ENCODE results near the gene CGNL1. TPM values are rescaled to one million over a fixed set of nuclear protein-coding genes. Genes with fewer than 3 reads are reported as not detected.

The CGNL1 gene
- total and polyA plus RNA-seq, 10 of the 15 experiments (the other 5 are each of a cell fraction or from before 2014, with no cell fraction given) = under 0.01 to 0.27 (median 0.04) TPM; not detected in 3

DNA sequence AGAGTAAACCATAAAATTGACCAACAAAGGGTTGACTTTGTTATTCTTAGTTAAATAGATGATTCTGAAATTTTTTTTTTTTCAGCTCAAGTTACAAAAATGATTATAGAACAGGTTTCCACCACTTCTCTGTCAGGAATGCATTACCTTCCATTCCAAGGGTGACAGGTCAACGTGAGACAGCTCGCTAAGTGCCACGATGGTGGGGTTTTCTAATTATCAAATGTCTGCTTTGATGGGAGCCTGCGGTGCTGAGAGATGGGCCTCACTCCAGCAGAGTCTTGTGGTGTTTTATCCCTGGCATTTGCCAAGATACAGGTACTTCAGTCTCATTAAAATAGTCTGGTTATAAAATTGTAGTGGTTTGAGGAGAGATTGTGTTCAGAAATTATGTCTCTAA, 80.3 kb downstream of the CGNL1 start (continued):
- TF ChIP-seq, protein P1, sequence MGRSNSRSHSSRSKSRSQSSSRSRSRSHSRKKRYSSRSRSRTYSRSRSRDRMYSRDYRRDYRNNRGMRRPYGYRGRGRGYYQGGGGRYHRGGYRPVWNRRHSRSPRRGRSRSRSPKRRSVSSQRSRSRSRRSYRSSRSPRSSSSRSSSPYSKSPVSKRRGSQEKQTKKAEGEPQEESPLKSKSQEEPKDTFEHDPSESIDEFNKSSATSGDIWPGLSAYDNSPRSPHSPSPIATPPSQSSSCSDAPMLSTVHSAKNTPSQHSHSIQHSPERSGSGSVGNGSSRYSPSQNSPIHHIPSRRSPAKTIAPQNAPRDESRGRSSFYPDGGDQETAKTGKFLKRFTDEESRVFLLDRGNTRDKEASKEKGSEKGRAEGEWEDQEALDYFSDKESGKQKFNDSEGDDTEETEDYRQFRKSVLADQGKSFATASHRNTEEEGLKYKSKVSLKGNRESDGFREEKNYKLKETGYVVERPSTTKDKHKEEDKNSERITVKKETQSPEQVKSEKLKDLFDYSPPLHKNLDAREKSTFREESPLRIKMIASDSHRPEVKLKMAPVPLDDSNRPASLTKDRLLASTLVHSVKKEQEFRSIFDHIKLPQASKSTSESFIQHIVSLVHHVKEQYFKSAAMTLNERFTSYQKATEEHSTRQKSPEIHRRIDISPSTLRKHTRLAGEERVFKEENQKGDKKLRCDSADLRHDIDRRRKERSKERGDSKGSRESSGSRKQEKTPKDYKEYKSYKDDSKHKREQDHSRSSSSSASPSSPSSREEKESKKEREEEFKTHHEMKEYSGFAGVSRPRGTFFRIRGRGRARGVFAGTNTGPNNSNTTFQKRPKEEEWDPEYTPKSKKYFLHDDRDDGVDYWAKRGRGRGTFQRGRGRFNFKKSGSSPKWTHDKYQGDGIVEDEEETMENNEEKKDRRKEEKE (IDR thresholded peaks at IDR 0.05) = no peak
- TF ChIP-seq KAT2A (conservative IDR thresholded peaks at IDR 0.05; ENCODE audit: control insufficient read depth, low read depth, low read length) (no peak), SREBF1 (IDR thresholded peaks at IDR 0.05; ENCODE audit: low read length) (no peak), NR2F1 (conservative IDR thresholded peaks at IDR 0.05) (no peak)
- TF ChIP-seq, protein P2, sequence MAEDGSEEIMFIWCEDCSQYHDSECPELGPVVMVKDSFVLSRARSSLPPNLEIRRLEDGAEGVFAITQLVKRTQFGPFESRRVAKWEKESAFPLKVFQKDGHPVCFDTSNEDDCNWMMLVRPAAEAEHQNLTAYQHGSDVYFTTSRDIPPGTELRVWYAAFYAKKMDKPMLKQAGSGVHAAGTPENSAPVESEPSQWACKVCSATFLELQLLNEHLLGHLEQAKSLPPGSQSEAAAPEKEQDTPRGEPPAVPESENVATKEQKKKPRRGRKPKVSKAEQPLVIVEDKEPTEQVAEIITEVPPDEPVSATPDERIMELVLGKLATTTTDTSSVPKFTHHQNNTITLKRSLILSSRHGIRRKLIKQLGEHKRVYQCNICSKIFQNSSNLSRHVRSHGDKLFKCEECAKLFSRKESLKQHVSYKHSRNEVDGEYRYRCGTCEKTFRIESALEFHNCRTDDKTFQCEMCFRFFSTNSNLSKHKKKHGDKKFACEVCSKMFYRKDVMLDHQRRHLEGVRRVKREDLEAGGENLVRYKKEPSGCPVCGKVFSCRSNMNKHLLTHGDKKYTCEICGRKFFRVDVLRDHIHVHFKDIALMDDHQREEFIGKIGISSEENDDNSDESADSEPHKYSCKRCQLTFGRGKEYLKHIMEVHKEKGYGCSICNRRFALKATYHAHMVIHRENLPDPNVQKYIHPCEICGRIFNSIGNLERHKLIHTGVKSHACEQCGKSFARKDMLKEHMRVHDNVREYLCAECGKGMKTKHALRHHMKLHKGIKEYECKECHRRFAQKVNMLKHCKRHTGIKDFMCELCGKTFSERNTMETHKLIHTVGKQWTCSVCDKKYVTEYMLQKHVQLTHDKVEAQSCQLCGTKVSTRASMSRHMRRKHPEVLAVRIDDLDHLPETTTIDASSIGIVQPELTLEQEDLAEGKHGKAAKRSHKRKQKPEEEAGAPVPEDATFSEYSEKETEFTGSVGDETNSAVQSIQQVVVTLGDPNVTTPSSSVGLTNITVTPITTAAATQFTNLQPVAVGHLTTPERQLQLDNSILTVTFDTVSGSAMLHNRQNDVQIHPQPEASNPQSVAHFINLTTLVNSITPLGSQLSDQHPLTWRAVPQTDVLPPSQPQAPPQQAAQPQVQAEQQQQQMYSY (CRISPR knock-in tag; IDR thresholded peaks at IDR 0.05) = no peak

DNA sequence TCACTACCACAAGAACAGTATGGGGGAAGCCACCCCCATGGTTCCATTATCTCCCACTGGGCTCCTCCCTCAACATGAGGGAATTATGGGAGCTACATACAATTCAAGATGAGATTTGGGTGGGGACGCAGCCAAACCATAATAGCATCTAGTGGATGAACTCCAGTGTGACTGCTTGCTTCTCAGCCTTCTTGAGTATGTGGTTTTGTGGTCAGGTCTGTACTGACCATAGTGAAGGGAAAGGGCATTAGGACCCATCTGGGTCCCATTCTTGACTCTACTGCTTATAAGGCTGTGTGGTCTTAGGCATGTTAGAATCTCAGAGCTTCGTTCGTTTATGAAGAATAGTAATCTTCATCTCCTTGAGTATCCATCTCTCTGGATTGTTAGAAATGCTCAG, 81.4 kb downstream of the CGNL1 start:
- no peak overlapping the region for H3K9ac ChIP-seq (ENCODE audit: control insufficient read depth, insufficient read depth, low read length)
- WGBS (ENCODE audit: insufficient coverage, insufficient replicate concordance, low lambda C conversion rate, missing lambda C conversion rate) = 51% methylated on average over 3 of the region's 3 CpGs
- RAD21 ChIA-PET (ENCODE audit: unreplicated experiment) = no interaction called here
- H3K4me3 ChIP-seq = no peak overlapping the region
- H3K4me1 ChIP-seq (ENCODE audit: control insufficient read depth, insufficient read depth, low read length) = no peaks in the 10 kb centered on the region
- H3K36me3 ChIP-seq (ENCODE audit: control insufficient read depth in 2 of 2, insufficient read depth in 2 of 2, low read length in 1 of 2) = no peaks in the 10 kb centered on the region
- ATAC-seq = no peak
- TF ChIP-seq, protein P3, sequence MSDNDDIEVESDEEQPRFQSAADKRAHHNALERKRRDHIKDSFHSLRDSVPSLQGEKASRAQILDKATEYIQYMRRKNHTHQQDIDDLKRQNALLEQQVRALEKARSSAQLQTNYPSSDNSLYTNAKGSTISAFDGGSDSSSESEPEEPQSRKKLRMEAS (IDR thresholded peaks at IDR 0.05; ENCODE audit: low read depth, low read length) = no peak
- TF ChIP-seq, protein P4, sequence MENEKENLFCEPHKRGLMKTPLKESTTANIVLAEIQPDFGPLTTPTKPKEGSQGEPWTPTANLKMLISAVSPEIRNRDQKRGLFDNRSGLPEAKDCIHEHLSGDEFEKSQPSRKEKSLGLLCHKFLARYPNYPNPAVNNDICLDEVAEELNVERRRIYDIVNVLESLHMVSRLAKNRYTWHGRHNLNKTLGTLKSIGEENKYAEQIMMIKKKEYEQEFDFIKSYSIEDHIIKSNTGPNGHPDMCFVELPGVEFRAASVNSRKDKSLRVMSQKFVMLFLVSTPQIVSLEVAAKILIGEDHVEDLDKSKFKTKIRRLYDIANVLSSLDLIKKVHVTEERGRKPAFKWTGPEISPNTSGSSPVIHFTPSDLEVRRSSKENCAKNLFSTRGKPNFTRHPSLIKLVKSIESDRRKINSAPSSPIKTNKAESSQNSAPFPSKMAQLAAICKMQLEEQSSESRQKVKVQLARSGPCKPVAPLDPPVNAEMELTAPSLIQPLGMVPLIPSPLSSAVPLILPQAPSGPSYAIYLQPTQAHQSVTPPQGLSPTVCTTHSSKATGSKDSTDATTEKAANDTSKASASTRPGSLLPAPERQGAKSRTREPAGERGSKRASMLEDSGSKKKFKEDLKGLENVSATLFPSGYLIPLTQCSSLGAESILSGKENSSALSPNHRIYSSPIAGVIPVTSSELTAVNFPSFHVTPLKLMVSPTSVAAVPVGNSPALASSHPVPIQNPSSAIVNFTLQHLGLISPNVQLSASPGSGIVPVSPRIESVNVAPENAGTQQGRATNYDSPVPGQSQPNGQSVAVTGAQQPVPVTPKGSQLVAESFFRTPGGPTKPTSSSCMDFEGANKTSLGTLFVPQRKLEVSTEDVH (IDR thresholded peaks at IDR 0.05; ENCODE audit: low read depth, partially characterized antibody) = no peak
- TF ChIP-seq CEBPB (IDR thresholded peaks at IDR 0.05; ENCODE audit: borderline replicate concordance in 1 of 2, low read depth in 2 of 2, low read length in 2 of 2) (no peak), TBL1XR1 (IDR thresholded peaks at IDR 0.05; ENCODE audit: low read depth, low read length) (no peak)
- SMC1A ChIA-PET (ENCODE audit: uncharacterized antibody, unreplicated experiment) = no interaction called here
- POLR2A ChIA-PET = no interaction called here
- FAIRE-seq = no peak
- in situ Hi-C loops (cut with MboI) = no loop called here
- DNase-seq (ENCODE audit: low read depth, low spot score) = no peak
- no peak overlapping the region for H3K27ac ChIP-seq (ENCODE audit: control insufficient read depth, insufficient read depth)
- BruUV-seq (replicated peaks) = no TSS peak
- H3K79me2 ChIP-seq (ENCODE audit: control insufficient read depth, insufficient read depth, low read length) = no peaks in the 10 kb centered on the region
- no peak overlapping the region for H3K4me2 ChIP-seq (ENCODE audit: control insufficient read depth, insufficient read depth)
- H3K9me3 ChIP-seq (replicated peaks; ENCODE audit: control insufficient read depth, insufficient read depth, low read length) = no peaks in the 10 kb centered on the region; the same call in 2 of the 3 replicates
- H3K27me3 ChIP-seq (replicated peaks in 1 of 2; ENCODE audit: control insufficient read depth in 2 of 2, insufficient read depth in 2 of 2, low read length in 1 of 2) = no peaks in the 10 kb centered on the region
- H2AFZ ChIP-seq (ENCODE audit: control insufficient read depth, low read depth, low read length) = no peak overlapping the region
- intact Hi-C loops (cut with micrococcal nuclease; ENCODE audit: unreplicated experiment) = no loop called here
- CTCF ChIA-PET = no interaction called here
- no peaks in the 10 kb centered on the region for H4K20me1 ChIP-seq (ENCODE audit: control insufficient read depth, insufficient read depth)

All from GM12878 (cell line).